IMR-90 (cell line): ENCODE results near the gene ENO2.

ENCODE experiments used
- CEBPB ChIP-seq: IDR thresholded peaks from 2 replicates; pipeline ENCODE4 v1.6.1; 2012; ENCODE audit warnings: low read depth, low read length, improper control_type of control experiment
- CHD1 ChIP-seq: IDR thresholded peaks from 2 replicates; pipeline ENCODE4 v1.6.1; 2012; ENCODE audit warnings: low read depth, low read length, improper control_type of control experiment
- FOS ChIP-seq: fragments of 150-350 bp; IDR thresholded peaks from 2 replicates; pipeline ENCODE4 v1.6.1; 2016; ENCODE audit warnings: low read depth, low read length
- MAFK ChIP-seq: IDR thresholded peaks from 2 replicates; pipeline ENCODE4 v1.6.1; 2012; ENCODE audit warnings: low read depth, low read length, improper control_type of control experiment
- MAZ ChIP-seq: IDR thresholded peaks from 2 replicates; pipeline ENCODE4 v1.6.1; 2012; ENCODE audit warnings: low read depth, mild to moderate bottlenecking, low read length, improper control_type of control experiment, moderate library complexity, borderline replicate concordance
- MXI1 ChIP-seq: IDR thresholded peaks from 2 replicates; pipeline ENCODE4 v1.6.1; 2012; ENCODE audit warnings: low read depth, mild to moderate bottlenecking, low read length, moderate library complexity, borderline replicate concordance
- NFE2L2 ChIP-seq: fragments of 150-350 bp; IDR thresholded peaks from 2 replicates; pipeline ENCODE4 v1.6.1; 2016; ENCODE audit warnings: low read depth, mild to moderate bottlenecking, low read length
- POLR2A ChIP-seq: IDR thresholded peaks from 2 replicates; pipeline ENCODE4 v1.6.1; 2012; ENCODE audit warnings: mild to moderate bottlenecking, low read depth, low read length
- RAD21 ChIP-seq: IDR thresholded peaks from 2 replicates; pipeline ENCODE4 v1.6.1; 2012; ENCODE audit warnings: low read length, improper control_type of control experiment
- TF ChIP-seq, protein P1 (sequence below): conservative IDR thresholded peaks from 2 replicates; pipeline ENCODE4 v1.5.1; 2012; ENCODE audit warnings: mild to moderate bottlenecking, low read depth, low read length, improper control_type of control experiment
- TF ChIP-seq, protein P2 (sequence below): fragments of 150-350 bp; IDR thresholded peaks from 2 replicates; pipeline ENCODE4 v1.6.1; 2016; ENCODE audit warnings: low read depth, mild to moderate bottlenecking, low read length, moderate library complexity, borderline replicate concordance

DNA sequence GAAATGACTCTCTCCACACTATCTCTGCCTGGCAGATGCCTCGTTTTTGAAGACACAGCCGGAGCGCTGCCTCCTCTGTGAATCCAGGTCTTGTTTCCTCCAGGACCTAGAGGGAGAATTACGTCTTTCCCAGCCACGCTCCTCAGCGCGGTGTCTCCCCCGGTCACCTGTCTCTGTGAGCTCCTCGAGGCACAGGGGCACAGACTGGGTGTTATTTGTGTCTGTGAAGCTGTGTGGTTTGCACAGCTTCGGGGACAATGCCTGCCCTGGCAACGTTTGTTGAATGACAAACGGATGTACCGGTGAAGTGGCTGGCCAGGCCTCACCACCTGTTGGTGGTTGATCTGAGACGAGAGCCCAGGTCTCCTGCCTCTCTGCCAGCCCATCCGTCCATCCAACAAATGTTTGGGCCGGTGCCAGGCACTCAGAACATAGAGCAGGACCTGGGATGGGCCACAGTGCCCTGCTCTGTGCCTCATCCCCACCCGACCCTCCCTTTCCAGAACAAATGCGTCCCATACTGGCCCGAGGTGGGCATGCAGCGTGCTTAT lies 42.8 kb downstream of the ENO2 start:
- TF ChIP-seq, protein P1, sequence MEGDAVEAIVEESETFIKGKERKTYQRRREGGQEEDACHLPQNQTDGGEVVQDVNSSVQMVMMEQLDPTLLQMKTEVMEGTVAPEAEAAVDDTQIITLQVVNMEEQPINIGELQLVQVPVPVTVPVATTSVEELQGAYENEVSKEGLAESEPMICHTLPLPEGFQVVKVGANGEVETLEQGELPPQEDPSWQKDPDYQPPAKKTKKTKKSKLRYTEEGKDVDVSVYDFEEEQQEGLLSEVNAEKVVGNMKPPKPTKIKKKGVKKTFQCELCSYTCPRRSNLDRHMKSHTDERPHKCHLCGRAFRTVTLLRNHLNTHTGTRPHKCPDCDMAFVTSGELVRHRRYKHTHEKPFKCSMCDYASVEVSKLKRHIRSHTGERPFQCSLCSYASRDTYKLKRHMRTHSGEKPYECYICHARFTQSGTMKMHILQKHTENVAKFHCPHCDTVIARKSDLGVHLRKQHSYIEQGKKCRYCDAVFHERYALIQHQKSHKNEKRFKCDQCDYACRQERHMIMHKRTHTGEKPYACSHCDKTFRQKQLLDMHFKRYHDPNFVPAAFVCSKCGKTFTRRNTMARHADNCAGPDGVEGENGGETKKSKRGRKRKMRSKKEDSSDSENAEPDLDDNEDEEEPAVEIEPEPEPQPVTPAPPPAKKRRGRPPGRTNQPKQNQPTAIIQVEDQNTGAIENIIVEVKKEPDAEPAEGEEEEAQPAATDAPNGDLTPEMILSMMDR = no peak
- TF ChIP-seq MAZ (no peak), RAD21 (no peak), POLR2A (no peak), NFE2L2 (no peak), CHD1 (no peak), MAFK (no peak), CEBPB (no peak), MXI1 (no peak), FOS (no peak)
- TF ChIP-seq, protein P2, sequence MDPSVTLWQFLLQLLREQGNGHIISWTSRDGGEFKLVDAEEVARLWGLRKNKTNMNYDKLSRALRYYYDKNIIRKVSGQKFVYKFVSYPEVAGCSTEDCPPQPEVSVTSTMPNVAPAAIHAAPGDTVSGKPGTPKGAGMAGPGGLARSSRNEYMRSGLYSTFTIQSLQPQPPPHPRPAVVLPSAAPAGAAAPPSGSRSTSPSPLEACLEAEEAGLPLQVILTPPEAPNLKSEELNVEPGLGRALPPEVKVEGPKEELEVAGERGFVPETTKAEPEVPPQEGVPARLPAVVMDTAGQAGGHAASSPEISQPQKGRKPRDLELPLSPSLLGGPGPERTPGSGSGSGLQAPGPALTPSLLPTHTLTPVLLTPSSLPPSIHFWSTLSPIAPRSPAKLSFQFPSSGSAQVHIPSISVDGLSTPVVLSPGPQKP = no peak
